GM21723 (cell line): ENCODE data around the gene GRK5.
A peak's percentile ranks its signal among the peaks of the same experiment; 100 is the strongest.
"Not testable (repeated sequence)": the region's sequence is repeated elsewhere in the genome, so short reads cannot be mapped to it uniquely, and the experiment has no call there.

Source experiments
- ATAC-seq: cut with Tn5 transposase; IDR thresholded peaks from one replicate; pipeline ENCODE4 v1.9.1; 2021; ENCODE audit warnings: mild to moderate bottlenecking, moderate library complexity; ENCODE audit not compliant: unreplicated experiment

The GRK5 gene

DNA sequence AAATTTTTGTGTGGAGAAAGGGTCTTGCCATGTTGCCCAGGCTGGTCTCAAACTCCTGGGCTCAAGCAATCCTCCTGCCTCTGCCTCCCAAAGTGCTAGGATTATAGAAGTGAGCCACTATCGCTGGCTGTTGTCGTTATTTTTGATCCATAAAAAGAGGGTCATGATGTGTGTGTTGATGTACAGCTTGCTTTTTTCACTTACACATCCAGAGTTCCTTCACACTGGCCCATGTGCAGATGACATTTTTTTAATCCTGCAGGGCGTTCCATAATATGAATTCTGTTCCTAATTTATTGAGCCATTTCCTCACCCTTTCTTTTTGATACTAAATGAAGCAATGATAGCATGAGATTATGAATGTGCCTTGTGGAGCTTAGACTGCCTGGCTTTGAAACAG lies 40.8 kb downstream of the GRK5 start:
- no peak for ATAC-seq

DNA sequence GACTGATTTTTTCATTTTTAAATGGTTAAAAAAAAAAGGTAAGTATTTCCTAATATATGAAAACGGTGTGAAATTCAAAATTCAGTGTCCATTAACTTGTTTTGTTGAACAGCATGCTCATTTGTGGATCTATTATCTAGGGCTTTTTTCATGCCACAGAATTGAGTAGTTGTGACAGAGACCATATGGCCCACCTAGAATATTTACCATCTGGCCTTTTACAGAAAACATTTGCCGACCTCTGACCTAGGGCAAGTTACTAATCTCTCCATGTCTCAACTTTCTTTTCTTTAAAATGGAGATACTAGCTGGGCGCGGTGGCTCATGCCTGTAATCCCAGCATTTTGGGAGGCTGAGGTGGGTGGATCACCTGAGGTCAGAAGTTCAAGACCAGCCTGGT lies 41.3 kb downstream of the GRK5 start:
- no peak for ATAC-seq

DNA sequence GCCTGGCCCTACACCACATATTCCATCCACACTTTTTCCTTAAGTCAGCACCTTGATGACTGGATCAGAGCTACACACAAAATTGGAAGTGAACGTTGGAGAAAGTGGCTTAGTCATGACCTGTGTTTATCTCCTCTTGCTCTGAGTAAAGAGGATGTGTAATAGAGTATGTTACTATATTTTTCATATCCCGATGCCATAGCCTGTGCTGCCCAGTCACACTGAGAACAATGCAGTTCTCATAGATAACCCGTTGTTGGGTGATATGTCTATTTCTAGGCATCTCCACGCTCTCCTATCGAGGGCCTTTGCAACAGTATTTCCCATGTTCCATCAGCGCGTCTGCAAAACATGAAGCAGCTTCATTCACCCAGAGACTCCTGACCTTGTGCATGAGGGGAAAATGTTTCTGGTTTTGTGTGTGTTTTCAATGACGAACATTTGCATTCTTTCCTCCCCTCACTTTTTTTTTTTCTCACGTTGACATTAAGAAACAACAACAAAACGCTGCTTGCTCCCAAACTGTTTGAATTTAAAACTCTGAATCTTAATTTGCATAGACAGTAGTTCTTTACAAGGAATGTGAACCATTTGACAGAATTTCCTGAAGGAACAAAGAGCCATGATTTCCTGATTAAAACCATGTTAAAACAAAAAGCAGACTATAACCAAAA lies 43.4 kb downstream of the GRK5 start:
- ATAC-seq = no peak

DNA sequence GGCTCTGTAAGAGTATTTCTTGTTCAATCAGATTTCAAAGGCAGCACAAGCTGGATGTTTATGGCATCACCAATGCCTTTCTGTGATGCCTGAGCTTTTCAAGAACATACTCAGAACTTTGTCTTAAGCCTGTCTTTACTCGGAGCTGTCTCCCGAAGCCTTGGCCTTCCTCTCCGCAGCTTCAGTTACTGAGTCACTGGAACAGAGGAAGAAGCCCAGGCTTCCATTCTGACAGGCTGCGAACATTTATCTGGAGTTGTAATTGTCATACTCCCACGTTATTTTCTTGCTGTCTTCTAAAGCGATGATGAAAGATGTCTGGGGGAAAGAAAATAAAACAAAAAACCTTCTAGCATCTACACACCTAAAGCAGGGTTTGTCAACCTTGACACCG lies 43.9 kb downstream of the GRK5 start:
- ATAC-seq = no peak

DNA sequence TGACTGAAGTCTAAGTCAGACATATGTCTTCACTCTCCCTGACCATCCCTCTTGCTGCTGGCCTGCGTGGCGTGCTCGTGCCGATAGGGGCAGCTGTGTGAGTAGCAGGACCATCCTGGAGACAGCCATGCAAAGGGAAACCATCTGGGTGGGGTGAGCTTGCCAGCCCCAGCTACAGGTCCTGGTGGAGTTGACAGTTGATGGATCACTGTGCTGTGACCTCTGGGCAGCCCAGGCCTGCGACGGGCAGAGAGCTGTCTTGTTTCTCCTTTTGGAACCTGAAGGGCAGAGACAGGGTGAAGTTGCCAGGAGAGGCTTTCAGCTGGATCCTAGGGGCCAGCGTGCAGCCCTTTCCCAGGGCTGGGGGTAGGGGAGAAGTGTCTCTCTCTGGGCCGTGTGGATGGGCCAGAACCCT lies 44.7 kb downstream of the GRK5 start:
- no peak for ATAC-seq

DNA sequence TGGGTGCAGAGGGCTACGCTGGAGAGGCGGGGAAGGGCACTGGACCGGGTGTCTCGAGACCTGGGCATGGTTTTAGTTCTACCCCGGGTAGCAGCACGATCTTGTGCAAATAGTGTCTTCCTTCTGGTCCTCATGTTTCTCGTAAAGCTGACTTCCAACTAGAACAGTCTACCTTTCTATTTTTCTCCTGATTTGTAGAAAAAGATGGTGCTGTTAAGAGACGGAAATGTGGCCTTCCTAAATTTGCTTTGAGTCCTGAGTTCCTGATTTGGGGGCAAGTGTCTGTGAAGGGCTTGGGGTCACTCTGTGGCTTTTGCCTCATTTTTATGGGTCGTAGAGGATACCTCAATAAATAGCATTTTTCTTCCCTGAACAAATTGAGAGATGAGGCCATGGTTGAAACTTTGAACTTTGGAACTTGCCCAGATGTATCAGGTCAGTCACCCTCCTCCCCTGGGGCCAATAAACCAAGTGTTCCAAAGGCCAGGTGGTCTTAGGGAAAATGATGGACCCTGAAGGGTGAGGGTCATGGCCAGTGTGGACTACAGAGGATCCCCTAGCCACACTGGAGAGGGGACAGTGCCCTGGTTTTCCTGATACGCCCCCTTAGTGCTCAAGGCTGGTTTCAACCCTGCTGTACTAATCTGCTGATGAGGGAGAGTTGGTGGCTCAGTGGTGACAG lies 45.2 kb downstream of the GRK5 start:
- ATAC-seq = no peak

DNA sequence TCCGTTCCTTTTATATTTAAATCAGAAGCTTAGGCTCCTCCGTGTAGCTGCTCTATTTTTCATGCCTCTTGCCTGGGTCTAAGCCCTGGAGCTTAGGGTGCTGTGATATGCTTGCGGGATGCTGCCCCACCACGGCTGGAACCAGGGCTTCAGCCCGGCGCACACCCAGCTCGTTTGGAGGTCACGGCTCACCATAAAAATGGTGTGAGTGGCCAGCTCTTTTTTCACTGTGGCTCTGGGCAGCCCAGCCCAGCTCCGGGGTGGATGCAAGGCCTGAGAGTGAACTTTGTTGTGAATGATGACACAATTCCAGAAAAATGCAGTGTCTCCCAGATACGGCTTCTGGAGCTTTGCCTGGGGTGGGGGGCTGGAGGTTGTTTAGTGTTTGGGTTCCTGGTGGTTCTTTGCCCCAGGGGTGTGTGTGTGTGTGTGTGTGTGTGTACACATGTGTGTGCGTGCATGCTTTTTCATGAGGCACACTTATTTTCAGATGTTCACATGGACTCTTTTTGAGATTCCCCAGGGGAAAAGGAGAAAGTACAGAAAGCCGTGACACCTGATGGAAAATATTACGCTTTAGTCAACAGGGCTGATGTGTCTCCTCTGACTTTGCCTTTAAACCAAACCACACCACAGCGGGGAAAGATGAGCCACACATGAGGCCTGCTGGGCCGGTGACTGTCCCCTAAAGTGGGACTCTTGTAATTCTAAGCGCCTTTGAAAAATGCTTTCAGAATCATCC lies 46.2 kb downstream of the GRK5 start:
- ATAC-seq = no peak

DNA sequence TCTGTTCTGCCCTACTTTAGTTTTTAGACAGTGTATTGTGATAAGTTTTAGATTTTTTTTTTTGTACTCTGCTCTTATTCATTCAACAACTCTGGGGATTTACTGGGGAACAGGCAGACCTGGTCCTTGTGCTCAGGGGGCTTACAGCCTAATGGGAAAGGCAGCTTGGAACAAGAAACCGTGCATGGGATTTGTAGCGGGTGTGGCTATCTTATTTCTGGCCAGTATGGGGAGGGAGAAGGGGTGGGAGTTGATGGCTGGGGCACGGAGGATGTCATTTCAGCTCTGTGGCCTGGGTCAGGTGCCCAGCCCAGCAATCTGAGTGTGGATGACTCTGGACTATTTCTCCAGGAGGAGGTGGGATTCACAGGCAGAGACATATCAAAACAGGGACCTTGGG lies 47.0 kb downstream of the GRK5 start:
- ATAC-seq = no peak

DNA sequence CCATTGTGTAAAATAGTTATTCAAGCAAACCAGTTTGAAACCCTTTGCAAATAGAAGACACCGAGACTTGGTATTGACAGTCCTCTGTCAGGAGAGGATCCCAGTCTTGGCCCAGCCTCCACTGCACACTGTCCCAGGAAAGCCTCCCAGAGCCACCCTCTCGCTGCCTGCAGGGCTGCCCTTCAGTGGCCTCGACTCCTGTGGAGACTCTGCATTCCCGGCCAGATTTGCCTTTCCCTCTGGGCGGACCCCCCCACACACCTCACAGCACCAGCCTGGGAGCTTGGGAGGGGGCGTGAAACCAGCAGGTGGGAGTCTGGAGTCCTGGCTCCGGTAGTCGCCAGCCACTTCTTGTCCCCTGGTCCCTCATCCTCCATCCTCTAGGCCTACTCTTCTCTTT lies 48.7 kb downstream of the GRK5 start:
- ATAC-seq = no peak

DNA sequence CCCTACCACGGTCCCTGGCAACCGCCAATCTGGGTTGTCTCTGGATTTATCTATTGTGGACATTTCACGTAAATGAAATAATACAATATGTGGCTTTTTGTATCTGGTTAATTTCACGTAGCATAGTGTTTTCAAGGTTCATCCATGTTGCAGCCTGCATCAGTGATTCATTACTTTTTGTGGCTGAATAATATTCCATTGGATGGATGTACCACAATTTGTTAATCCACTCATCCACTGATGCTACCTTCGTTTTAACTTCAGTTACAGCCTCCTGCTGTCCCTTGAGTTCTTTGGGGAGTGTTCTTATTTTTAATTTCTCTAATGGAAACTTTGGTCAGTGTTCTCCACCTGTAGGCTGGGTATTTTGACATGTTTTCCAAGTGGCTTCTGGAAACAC lies 49.5 kb downstream of the GRK5 start:
- ATAC-seq = no peak

DNA sequence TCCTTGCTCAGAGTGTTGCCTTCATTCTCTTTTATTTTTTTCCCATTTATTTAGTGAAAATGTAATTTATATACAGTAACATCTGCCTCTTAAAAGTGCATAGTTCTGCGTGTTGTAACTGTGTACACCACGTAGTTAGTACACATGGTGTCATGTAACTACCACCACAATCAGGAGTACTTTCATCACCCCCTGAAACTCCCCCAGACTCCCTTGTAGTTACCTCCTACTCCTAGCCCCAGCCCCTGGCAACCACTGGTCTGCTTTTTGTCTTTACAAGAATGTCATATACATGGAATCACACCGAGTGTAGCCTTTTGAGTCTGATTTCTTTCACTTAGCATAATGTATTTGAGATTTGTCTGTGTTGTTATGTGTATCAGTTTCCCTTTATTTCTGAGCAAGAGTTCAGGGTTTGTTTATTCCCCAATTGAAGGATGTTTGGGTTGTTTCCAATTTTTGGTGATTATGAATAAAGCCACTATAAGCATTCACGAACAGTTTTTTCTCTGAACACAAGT lies 50.6 kb downstream of the GRK5 start:
- no peak for ATAC-seq

DNA sequence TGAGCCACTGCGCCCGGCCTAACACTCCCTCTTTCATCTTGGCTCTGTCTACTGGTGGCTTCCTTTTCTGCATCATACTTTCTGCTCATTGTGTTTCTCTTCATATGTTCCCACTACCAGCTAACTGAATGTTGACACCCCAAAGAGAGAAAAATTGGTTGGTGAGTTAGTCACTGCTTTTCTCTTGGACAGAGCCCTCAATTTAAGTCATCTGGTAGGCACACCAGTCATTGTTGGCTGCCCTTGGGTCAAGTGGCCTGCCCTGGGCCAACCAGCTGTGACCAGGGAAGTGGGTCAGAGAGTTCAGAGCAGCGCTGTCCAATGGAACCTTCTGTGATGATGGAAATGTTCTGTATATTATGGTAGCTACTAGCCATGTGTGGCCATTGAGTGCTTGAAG lies 52.0 kb downstream of the GRK5 start:
- ATAC-seq = no peak

DNA sequence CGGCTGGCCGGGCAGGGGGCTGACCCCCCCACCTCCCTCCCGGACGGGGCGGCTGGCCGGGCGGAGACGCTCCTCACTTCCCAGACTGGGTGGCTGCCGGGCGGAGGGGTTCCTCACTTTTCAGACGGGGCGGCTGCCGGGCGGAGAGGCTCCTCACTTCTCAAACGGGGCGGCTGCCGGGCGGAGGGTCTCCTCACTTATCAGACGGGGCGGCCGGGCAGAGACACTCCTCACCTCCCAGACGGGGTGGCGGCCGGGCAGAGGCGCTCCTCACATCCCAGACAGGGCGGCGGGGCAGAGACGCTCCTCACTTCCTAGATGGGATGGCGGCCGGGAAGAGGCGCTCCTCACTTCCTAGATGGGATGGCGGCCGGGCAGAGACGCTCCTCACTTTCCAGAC lies 53.6 kb downstream of the GRK5 start:
- ATAC-seq = not testable (repeated sequence)

DNA sequence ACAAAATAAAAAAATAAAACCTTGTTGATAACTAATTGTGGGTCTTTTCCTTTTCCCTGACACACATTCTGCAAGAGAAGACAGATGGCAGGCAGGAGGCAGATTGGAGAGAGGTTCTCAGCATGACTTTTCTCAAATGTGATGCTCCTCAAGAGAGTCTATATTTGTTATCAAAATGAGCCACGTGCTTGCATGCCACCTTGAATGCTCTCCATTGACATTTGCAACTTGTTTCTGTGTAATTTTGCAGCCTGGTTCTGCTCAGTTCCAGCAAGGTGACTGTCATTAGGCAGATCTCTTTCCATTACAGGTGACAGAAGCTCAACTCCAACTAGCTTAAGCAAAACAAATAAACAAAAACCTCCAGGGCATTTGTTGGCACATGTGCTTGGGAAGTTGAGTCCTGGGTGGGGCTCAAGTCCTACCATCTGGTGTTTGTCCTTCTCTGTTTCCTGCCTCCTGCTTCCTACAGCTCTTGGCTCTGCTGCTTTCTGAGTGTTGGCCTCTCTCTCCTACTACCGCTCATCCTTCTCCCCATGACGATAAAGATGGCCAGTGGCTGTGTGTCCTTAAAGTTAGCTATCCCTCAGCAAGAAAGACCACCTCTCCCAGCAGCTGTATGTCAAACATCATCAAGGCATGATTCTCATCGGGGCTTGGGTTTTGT lies 56.7 kb downstream of the GRK5 start:
- no peak for ATAC-seq

DNA sequence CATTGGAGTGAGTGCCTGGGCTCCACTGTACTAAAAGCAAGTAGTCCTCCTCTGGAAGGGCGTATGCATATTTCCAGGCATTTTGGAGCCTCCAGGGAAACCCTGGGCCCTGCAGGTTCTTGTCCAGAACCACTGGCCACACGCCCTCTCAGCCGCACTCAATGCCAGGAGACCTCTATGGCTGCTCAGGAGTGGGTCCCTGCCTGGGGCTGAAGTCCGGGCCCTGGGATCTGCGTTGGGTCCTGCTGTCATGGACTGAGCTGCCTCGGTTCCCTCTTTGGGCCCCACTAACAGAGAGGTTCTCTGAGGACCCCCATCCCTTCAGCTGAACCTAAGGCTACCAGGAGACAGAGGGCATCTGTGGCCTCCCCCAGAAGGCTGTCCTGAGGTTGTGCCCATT lies 58.3 kb downstream of the GRK5 start:
- no peak for ATAC-seq

DNA sequence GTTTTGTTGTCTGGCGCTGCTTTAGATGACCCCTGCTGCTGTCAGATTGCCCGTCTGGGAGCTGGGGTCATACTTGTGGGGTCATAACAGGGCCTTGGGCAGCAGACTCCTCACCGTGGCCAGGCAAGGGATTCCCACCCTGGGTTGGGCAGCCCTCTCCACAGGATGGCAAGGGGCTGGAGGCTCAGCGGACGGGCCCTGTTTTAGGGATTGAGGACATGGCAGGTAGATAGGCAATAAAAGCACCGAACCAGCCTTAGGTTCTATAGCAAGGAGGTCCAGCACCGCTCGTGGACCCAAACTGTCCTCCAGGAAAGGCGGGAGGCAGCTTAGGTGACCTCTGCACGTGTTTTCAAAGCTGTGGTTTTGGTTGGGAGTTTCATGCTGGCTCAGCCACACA lies 60.0 kb downstream of the GRK5 start:
- ATAC-seq = no peak

DNA sequence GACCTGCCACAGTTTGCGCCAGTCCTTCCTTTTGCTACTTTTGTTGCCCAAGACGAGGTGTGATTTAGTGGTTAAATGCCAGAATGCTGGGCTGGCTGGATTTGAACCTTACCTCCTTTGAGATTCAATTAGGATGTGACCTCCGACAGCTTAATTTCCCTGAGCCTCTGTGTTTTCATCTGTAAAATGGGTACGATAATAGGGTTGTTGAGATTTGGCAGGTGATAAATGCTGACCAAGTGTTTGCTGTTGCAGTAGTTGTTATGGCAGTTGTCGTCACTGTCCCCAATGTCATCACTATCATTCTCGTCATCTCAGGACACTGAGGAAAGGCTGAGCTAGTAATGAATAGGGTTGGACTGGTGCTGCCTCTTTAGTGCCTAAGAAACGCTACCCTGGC lies 61.1 kb downstream of the GRK5 start:
- no peak for ATAC-seq

DNA sequence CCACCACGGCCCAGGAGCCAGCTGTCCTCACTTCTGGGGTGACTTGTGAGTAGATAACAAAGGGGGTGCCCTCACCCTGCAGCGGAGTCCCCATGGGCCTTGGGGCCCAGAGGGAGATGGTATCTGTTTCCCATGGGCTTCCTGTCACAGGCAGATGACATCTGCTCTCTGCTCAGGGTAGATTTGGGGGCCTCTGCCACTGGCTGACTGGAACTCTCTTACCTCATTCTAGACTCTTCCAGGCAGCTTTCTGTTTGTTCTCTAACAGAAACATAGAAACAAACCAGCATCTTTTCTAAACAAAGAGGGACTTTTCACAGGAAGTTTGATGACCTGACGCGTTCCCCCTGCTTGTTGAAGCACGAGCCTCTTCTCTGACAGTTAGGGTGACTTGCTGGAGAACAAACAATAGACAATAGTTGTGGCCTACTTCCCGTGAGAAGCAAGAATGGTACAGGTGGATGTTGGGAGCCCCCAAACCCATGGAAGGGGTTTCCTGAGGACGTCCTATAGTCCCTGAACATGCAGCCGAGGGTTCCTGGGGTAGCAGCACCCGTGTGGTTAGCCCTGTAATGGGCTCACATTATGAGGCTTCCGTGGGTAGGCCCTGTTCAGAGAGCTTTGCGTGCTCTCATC lies 61.6 kb downstream of the GRK5 start:
- peak; percentile 82 for ATAC-seq

DNA sequence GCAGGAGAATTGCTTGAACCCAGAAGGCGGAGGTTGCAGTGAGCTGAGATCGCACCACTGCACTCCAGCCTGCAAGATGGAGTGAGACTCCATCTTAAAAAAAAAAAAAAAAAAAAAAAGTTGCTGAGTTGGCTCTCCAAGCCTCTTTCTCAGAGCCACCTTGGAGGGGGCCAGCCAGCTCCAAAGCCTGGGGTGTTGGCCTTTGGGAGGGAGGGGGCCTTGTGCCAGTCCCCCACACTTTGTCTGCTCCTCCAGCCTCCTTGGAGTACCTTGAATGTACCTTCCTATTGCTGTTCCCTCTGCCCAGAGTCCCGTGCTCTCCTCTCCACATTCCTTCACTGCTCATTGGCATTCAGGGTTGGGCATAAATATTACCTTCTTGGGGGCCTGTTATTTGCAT lies 62.4 kb downstream of the GRK5 start:
- ATAC-seq = no peak

DNA sequence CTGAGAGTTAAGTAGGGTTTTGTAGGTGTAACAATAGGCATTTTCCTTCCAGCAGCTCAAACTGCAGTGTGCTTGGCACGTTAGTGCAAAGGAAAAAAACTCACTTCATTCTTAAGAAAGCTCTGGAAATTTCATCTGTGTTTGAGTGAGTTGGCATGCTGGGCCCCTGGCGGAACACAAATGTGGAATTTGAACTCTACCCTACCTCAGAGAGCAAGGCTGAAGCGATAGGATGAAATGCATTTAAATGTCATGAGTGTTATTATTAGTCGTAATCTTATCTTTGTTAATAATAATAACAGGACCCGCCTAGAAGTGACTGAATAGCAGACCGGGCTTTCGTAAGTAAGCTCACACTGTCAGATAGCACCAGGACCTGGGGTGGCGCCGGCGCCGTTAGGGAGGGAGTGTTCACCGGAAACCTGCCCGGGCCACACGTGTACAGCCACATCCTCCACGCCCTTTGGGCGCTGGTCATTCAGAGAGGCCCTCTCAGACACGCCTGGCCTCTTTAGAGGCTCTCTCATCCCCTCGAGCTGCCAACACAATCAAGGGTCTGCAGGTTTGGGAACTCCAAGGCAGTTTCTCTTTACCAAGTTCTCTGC lies 63.5 kb downstream of the GRK5 start:
- peak; percentile 51 for ATAC-seq

DNA sequence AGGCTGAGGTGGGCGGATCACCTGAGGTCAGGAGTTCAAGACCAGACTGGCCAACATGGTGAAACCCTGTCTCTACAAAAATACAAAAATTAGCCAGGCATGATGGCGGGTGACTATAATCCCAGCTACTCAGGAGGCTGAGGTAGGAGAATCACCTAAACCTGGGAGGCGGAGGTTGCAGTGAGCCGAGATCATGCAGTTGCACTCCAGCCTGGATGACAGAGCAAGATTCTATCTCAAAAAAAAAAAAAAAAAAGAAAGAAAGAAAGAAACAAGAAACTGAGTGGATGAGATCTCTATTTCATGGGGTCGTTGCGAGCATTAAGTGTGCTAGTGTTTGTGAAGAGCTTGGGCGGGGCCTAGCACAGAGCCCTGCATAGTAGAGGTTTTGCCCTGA lies 65.0 kb downstream of the GRK5 start:
- not testable (repeated sequence) for ATAC-seq
